H1 (cell line): ENCODE results near the gene RBM18. TPM values are rescaled to one million over a fixed set of nuclear protein-coding genes. Genes with fewer than 3 reads are reported as not detected.

Experiments used
- CHD7 ChIP-seq: fragments of 300-600 bp; sonication (generic); IDR thresholded peaks from 2 replicates; pipeline ENCODE4 v1.7.1; 2012; ENCODE audit warnings: low read length, moderate library complexity, mild to moderate bottlenecking, inconsistent platforms; ENCODE audit not compliant: insufficient replicate concordance
- JUND ChIP-seq: IDR thresholded peaks from 2 replicates; pipeline ENCODE4 v1.6.1; 2011; ENCODE audit warnings: mild to moderate bottlenecking, improper control_type of control experiment, low read length
- MAFK ChIP-seq: IDR thresholded peaks from 2 replicates; pipeline ENCODE4 v1.6.1; 2012; ENCODE audit warnings: low read depth, mild to moderate bottlenecking, improper control_type of control experiment, low read length
- POLR2A ChIP-seq, 2 experiments: IDR thresholded peaks; 1 replicate in 1 of 2; 2 replicates in 1 of 2; pipeline ENCODE4 v1.6.1; 2011; ENCODE audit warnings: low read depth in 2 of 2, low read length in 2 of 2, mild to moderate bottlenecking in 2 of 2; ENCODE audit errors: control extremely low read depth in 1 of 2
- USF2 ChIP-seq: IDR thresholded peaks from 2 replicates; pipeline ENCODE4 v1.6.1; 2011; ENCODE audit warnings: low read length, improper control_type of control experiment
- polyA plus RNA-seq, 7 experiments: library from polyadenylated mRNA; depleted of rRNA in 3 of 7; stranded (reverse) in 5 of 7; unstranded in 2 of 7; fragments of >200 nt in 5 of 7; fragments of 200-250 nt in 2 of 7; gene quantifications; 1 replicate in 5 of 7; 2 replicates in 1 of 7; 4 replicates in 1 of 7; pipeline versions ENCODE4 v1.2.1 to v1.2.3, GENCODE V29; 2011 to 2013; ENCODE audit warnings: missing spikeins in 2 of 7, mixed read lengths in 2 of 7
- total RNA-seq: library from RNA; stranded (reverse); fragmentation: NEBNext Ultra II Directional; extraction: Animal tissue kit (Norgen Biotek cat#: 25700); gene quantifications from 2 replicates; pipeline ENCODE4 v1.2.1, GENCODE V29; 2021

Gene RBM18
- total and polyA plus RNA-seq, 2 of the 8 experiments (the other 6 are each of a cell fraction or from before 2014, with no cell fraction given): 5.9 to 14.3 TPM

- TF ChIP-seq CHD7 (no peak), MAFK (no peak), JUND (no peak), POLR2A (IDR thresholded peaks at IDR 0.05; ENCODE audit: control extremely low read depth in 1 of 2, low read depth in 2 of 2, low read length in 2 of 2) (no peak), USF2 (no peak)
Observed at GRCh38 chr9:122204055-122204454, 60.6 kb downstream of the RBM18 start (continued).
